Stimulated activated CD8-positive, alpha-beta memory T cell treated with anti-CD3 and anti-CD28 coated beads, Interleukin-15, amount 100 ng/mL, for 1 hour (primary cell): ENCODE measurements around the gene XPR1.
"Not testable (repeated sequence)": the region's sequence is repeated elsewhere in the genome, so short reads cannot be mapped to it uniquely, and the experiment has no call there.

Source experiments
- DNase-seq: peaks from one replicate; pipeline ENCODE4 v3.0.0-alpha.2; 2020; ENCODE audit warnings: low read depth

The XPR1 gene

DNA sequence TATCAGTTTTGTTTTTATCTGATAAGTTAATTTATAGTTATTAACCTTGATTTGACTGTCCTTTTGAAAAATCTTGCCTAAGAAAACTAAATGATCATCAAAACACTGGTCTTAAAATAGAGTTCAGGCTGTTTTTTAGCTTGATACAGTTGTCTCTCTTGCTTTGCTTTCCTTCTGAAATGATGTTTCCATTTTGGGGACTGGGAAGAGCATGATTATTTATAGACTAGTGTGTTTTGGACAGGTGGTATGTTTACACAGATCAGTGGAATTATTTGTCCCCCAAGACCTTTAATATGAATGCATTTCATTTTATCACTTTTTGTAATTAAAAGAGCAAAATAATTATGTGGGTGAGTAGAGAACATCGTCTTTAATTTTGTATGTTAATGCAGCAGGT lies 90.8 kb downstream of the XPR1 start:
- no peak for DNase-seq

DNA sequence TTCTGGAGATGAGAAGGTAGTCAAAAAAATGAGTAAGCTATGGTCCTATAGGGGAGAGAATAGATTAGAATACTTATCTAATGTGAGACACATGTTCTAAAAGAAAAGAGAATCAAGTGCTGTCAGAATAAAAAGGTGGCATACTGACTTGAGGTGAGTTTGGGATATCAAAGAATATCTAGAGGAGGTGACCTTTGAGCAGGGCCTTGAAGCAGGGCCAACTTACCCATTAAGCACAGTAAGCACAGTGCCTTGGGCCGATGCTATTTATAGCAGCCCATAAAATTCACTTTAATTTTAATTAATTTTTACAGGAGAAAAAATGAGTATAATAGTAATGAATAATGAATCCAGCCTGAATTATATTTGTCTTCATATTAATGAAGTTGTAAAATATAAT lies 92.2 kb downstream of the XPR1 start:
- no peak for DNase-seq

DNA sequence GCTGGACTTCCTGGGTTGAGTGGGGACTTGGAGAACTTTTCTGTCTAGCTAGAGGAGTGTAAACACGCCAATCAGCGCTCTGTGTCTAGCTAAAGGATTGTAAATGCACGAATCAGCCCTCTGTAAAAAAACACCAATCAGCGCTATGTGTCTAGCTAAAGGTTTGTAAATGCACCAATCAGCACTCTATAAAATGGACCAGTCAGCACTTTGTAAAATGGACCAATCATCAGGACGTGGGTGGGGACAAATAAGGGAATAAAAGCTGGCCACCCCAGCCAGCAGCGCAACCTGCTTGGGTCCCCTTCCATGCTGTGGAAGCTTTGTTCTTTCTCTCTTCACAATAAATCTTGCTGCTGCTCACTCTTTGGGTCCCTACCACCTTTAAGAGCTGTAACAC lies 94.2 kb downstream of the XPR1 start:
- not testable (repeated sequence) for DNase-seq

DNA sequence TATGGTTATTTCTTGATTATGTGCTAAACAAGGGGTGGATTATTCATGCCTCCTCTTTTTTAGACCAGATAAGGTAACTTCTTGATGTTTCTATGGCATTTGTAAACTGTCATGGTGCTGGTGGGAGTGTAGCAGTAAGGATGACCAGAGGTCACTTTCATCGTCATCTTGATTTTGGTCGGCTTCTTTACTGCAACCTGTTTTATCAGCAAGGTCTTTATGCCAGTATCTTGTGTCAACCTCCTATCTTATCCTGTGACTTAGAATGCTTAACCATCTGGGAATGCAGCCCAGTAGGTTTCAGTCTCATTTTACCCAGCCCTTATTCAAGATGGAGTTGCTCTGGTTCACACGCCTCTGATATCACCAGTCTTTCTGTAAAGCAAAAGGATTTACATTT lies 95.9 kb downstream of the XPR1 start:
- not testable (repeated sequence) for DNase-seq

DNA sequence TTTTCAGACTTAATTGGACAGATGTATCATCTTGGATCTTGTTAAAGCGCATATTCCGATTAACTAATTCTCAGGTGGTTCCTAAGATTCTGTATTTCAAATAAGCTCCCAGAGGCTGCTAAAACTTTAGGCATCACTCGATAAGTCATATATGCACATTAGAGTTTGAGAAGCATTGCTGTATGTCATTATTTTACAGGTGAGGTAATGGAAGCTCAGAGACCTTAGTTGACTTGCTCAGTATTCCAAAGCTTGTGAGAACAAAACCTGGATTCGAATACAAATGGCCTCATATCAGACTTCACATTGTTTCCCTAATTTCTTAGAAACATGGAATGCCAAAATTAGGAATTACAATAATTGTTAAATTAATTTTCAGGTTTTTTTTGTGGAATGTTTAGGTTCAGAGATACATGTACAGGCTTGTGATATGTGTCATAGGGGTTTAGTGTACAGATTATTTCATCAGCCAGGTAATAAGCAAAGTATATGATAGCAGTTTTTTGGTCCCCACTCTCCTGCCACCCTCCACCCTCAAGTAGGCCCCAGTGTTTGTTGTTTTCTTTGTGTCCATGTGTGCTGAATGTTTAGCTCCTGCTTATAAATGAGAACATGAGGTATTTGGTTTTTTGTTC lies 96.8 kb downstream of the XPR1 start:
- DNase-seq, result no peak

DNA sequence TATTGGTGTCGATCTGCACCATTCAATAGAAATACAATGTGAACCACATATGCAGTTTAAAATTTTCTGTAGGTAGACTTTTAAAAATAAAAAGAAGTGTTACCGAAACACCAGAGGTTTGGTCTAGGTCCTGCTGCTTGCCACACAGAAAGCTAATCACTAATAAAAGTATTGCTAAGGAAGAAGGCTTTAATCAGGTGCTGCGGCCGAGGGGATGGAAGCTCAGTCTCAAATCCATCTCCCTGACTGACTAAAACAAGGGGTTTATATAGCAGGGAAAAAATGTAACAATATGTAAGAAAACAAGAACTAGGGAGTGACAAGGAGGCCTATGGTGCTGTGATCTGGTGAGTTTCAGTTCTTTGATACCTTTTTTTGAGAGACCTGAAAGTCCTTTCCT lies 99.3 kb downstream of the XPR1 start:
- no peak for DNase-seq

DNA sequence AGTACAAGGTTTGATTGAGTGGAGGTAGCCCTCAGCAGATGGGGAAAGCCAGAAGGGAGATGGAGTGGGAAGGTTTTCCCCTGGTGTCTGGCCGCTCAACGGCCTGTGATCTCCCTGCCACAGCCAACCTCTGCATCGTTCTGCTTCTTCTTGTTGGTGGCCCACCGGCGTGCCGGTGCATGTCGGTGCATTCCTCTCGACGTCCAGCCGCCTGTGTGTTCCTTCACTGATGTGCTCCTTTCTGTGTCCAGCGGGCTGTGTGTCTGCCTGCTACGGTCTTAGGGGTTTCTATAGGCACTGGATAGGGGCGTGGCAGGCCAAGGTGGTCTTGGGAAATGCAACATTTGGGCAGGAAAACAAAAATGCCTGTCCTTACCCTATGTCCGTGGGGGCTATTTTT lies 101.0 kb downstream of the XPR1 start:
- no peak for DNase-seq

DNA sequence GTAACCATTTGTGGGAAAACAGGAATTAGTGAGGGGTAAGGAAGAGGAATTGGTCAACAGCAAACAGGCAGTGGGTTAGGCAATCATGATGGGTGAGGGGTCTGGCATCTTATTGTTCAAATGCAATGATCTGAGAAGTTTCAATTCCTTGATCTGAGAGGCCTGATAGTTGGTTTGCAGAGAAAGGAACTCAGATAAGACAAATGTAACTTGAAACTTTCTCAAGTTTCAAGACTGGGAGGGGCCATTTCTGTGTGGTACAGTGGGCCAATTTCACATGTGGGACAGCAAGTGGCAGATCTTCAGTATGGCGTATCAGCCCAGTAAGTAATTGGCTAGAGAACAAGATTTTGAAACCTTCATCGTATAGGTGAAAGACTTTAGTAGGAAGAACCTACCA lies 102.5 kb downstream of the XPR1 start:
- no peak for DNase-seq

DNA sequence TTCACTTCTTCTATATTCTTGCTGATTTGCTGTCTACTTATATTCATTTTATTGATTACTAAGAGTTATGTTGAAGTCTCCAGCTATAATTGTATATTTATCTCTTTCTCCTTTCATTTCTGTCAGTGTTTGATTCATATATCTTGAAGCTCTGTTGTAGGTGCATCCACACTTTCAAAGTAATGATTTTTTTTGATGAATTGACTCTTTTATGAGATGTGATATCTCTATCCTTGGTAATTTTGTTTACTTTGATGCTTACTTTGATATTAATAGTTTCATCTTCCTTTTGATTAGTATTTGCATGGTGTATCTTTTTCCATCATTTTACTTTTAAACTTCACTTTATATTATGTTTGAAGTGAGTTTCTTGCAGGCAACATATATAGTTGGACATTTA lies 110.8 kb downstream of the XPR1 start:
- no peak for DNase-seq

DNA sequence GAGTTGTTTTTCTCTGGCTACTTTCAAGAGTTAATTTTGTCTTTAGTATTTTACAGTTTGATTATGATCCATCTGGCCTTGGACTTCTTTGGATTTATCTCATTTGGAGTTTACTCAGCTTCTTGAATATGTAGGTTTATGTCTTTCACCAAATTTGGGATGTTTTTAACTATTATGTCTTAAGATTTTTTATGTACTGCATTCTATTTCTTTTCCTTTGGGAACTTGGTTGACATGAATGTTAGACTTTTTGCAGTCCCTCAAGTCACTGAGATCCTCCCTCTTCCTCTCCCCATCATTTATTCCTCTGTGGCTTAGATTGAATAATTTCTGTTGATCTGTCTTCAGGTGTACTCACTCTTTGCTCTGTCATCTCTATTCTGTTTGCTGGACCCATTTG lies 112.0 kb downstream of the XPR1 start:
- no peak for DNase-seq

DNA sequence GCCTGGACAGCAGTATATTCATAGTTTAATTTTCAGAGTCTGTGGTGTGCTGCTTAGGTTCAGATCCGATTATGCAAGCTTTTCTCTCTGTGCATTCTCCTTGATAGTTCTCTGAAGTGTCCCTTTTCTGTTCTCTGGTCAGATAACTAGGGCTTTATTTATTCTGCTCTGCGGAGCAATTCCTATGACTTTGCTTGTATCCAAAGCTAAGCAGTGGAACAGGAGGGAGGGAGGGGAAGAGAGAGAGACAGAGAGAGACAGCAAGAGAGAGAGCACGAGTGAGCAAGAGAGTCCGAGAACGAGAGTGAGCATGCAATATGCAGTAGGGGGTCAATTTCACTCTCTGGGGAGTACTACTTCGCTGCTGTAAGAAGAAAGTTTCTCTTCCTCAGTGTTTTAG lies 113.3 kb downstream of the XPR1 start:
- no peak for DNase-seq

DNA sequence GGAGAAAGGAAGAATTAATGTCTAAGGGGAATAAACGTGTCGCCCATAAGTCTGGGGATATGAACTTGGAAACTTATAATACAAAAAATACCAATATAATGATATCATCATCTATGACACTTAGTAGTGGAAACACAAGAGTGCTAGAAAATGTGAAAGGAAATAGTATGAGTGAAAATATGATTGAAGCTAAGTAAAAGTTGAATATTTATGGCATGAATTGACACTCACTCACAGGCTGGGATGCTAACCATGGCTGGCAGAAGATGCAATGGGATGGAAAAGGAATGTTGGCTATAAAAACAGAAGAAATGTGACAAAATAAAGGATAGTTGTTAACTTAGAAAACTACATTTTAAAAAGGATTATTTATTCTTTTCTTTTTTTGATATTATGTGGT lies 120.1 kb downstream of the XPR1 start:
- no peak for DNase-seq

DNA sequence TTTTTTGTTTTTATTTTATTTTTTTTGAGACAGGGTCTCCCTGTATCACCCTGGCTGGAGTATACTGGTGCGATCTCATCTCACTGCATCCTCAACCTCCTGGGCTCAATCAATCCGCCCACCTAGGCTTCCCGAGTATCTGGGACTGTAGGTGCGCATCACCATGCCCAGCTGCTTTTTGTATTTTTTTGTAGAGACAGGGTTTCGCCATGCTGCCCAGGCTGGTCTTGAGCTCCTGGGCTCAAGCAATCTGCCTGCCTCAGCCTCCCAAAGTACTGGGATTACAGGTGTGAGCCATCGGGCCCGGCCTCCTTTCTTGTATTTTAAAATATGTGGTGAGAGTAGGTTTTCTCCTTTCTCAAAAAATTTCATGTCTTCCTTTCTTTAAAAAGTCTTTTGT lies 122.6 kb downstream of the XPR1 start:
- DNase-seq, result no peak

DNA sequence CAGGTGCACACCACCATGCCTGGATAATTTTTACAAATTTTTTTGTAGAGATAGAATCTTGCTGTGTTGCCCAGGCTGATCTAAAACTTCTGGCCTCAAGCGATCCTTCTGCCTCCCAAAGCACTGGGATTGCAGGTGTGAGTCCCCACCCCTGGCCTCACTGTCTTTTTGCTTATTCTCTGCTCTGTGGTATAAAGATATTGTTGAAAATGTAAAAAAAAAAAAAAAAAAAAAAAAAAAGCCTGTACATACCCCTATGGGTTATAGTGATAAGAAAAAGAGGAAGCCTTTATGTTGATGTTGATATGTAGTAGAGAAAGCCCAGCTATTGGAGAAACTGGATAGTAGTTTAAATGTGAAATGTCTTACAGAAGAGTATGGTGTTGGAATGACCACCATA lies 125.8 kb downstream of the XPR1 start:
- no peak for DNase-seq

DNA sequence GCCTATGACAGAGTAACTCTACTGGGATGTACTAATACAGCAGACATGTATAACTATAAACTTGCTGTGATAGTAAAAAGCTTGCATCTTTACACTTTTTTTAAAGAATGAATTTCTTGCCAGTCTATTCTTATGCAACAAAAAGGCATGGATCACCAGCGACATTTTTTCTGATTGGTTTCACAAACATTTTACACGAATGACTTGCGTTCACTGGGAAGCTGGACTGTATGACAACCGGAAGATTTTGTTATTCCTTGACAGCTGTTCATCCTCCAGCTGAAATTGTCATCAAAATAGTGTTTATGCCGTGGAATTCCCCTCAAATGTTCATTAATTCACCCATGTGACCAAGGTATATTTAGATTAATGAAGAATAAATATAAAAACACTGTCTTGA lies 131.0 kb downstream of the XPR1 start:
- no peak for DNase-seq

DNA sequence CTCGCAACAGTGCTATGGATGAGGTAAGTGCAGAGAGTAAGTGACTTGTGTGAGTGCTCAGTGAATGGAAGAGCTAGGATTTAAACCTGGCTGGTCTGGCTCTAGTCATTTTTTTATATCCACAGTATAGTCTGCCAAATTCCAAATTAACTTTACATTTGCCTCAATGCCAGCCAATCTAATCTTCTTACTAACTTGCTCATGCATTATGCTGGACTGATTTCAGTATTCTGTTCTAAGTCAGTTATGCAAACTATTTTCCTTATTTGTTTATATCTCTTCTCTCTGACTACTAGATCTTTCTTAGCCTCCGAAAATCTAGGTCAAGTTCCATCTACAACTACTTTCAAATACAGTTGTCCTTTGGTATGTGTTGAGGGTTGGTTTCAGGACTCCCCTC lies 133.3 kb downstream of the XPR1 start:
- no peak for DNase-seq

DNA sequence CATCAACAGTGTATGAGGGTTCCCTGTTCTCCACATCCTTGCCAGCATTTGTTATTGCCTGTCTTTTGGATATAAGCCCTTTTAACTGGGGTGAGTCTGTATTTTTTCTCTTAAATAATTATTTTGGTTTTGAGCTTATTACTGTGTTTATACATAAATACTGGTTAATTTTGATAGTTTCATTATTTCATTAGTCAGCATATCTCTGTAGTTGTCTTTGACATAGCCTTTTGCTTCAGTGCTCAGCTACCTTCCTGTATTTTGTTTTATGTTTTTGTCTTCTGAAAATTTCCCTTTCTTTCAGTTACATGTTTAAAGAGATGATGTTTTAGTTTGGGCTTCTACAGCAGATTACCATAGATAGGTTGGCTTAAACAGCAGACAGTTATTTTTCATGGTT lies 138.1 kb downstream of the XPR1 start:
- DNase-seq, result no peak

DNA sequence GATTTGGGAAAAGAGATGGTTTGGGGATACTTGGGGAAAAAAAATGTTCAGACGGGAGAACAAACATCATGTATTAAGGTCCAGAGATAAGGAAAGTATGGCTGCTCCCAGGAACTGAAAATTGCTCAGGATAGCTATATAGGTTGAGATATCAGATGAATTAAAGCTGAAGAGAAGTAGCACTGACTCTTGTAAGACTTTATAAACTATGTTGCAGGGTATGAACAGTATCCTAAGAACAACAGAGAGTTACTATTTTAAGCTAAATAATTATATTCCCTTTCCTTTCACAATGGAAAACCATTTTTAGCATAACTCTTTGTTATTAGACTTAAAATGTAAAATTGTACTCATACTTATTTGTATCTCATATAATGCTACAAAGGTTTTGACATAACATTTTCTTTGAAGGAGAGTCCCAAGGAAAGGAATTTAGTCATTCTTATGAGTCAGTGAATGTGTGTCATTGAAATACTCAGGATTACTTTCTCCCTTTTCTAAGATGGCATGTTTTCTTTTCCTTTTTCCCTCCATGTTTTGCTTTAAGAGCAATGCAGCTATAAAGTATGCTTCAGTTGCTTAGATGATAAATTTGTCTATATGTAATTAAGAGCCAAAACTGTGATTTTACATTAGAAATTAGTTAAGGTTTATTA lies 141.5 kb downstream of the XPR1 start:
- no peak for DNase-seq

DNA sequence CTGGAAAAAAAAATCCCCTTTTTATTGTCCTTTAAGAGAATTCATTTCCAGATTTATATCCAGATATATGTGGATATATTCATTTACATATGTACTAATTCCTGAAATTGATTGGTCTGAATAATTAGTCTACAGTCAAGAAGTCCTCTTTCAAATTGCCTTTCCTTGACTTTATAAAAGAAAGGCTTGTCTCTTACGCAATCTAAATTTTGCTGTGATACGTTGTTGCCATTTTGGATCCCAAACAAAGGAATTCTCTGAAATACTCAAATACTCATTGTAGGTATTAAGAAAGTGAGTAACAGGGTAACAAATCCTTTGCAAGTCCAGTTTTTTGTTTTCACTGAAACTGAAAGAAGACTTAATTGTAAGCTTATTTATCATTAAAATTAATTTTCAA lies 144.0 kb downstream of the XPR1 start:
- DNase-seq, result no peak

DNA sequence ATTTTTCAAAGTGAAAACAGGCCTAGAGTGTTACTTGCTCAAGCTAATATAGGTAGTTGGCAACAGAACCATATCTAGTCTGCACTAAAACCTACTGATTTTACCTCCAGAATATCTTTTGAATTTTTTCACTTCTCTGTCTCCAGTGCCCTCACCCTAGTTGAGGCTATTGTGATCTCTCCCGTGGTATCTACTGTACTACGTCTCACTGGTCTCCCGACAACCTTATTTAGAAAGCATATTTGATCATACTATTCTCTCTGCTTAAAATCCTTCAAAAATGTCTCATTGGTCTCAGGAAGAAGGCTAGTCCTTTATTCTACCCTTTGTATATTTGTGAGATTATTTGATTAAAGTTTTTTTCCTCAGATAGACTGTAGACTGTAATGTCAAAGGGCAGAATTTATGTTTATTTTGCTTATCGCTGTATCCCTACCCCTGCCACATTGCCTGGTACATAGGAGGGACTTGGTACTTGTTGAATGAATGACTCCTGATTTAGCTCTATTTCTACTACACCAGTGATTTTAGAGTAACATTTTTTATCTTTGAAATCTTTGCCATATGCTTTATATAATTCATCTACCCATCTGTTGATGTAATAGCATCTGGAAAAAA lies 145.4 kb downstream of the XPR1 start:
- DNase-seq, result no peak

DNA sequence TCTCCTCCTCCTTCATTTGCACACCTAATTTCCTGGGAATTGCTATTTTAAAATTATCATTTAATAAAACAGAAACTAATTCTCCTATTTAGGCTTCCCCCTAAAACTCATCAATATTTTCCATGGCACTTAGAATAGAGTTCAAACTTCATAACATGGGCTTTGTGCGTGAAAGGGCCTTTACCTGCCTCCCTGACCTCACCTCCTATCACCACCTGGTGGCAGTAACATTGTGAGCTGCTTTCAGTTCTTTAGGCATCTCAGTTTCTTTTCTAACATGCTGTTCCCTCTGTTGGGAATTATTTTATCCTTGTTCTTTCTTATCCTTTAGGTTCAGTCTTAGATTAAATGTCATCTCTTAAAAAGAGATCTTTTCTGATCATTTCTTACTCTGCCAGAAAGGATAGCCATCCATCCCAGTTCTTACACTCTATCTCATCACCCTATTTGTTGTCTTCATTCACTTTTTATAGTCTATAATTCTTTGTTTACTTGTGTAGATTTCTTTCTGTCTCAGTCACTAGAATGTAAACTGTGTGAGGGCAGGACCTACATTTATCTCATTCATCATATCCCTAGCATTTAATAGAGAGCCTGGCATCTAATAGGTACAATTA lies 147.1 kb downstream of the XPR1 start:
- DNase-seq, result no peak

DNA sequence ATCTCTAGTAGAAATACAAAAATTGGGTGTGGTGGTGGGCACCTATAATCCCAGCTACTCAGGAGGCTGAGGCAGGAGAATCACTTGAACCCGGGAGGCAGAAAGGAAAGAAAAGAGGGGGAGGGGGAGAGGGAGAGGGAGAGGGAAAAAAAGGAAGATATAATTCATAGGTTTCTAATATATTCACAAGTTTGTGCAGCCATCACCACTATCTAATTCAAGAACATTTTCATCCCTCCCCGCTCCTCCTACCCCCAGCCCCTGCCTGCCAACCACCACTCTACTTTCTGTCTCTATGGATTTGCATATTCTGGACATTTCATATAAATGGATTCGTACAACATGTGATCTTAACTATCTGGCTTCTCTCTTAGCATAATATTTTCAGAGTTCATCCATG lies 147.8 kb downstream of the XPR1 start:
- DNase-seq, result no peak

DNA sequence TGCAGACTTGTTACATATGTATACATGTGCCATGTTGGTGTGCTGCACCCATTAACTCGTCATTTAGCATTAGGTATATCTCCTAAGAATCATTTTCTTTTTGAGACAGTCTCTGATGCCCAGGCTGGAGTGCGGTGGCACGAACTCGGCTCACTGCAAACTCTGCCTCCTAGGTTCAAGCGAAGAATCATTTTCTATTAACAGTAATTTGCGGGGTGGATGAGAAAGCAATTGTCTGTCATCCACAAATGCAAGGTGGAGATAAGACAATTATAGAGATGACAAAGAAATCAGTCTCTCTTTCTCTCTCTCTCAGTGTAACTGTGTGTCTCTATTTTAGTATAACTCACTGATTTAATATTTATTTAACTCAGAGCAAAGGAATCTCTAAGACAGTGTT lies 149.9 kb downstream of the XPR1 start:
- DNase-seq, result no peak

DNA sequence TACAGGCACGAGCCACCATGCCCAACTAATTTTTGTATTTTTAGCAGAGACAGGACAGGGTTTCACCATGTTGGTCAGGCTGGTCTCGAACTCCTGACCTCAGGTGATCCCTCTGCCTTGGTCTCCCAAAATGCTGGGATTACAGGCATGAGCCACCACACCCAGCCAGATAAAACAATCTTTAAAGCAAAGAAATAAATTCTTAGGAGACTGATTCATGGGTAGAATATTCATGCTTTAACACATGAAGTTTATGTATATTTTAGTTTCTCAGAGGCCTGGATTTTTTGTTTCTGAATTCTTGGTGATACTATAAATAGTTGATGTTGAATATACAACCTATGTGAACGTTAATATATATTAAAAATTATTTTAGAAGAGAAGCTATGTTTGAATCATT lies 153.5 kb downstream of the XPR1 start:
- DNase-seq, result no peak
